ENCODE data around the gene EVC2. TPM values are rescaled to one million over a fixed set of nuclear protein-coding genes. Genes with fewer than 3 reads are reported as not detected.

EVC2 gene
- total RNA-seq, 1 experiment from 2014 or later = 7.8 TPM

GRCh38 chr4:5721923-5722322 is 13.6 kb upstream of the EVC2 start:
- Mint-ChIP-seq H3K9me3 (peaks cover 0 to 2% of the 10 kb centered on the region in 2 experiments; a peak in 2 of 5 replicates), H3K4me3 (no peak overlapping the region), H3K27me3 (ENCODE audit: low read depth) (no peaks in the 10 kb centered on the region), H3K4me1 (peaks cover 12% of the 10 kb centered on the region in 2 experiments), H3K27ac (no peak overlapping the region), H3K36me3 (ENCODE audit: insufficient read depth in 1 of 3, low read depth in 3 of 3) (peaks cover 15 to 21% (median 18%) of the 10 kb centered on the region in 3 experiments; a peak in 5 of 7 replicates)
- TF ChIP-seq, protein P1, sequence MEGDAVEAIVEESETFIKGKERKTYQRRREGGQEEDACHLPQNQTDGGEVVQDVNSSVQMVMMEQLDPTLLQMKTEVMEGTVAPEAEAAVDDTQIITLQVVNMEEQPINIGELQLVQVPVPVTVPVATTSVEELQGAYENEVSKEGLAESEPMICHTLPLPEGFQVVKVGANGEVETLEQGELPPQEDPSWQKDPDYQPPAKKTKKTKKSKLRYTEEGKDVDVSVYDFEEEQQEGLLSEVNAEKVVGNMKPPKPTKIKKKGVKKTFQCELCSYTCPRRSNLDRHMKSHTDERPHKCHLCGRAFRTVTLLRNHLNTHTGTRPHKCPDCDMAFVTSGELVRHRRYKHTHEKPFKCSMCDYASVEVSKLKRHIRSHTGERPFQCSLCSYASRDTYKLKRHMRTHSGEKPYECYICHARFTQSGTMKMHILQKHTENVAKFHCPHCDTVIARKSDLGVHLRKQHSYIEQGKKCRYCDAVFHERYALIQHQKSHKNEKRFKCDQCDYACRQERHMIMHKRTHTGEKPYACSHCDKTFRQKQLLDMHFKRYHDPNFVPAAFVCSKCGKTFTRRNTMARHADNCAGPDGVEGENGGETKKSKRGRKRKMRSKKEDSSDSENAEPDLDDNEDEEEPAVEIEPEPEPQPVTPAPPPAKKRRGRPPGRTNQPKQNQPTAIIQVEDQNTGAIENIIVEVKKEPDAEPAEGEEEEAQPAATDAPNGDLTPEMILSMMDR (conservative IDR thresholded peaks at IDR 0.05) = no peak
- Histone ChIP-seq H4K20me1 (ENCODE audit: control insufficient read depth, insufficient read depth, insufficient read length) (no peaks in the 10 kb centered on the region), H3K23ac (ENCODE audit: insufficient read length, low read depth, low read length) (no peak overlapping the region), H3K4me2 (ENCODE audit: insufficient read depth, insufficient read length, low read length) (no peak overlapping the region), H3K56ac (ENCODE audit: insufficient read length, low read depth, low read length) (no peak overlapping the region), H3K79me1 (ENCODE audit: insufficient read depth, low read depth, low read length, poor library complexity, severe bottlenecking) (no peaks in the 10 kb centered on the region), H3K4me1 (ENCODE audit: insufficient read depth, low read length) (no peaks in the 10 kb centered on the region), H3K27ac (ENCODE audit: insufficient read length, low read depth, low read length) (no peak overlapping the region), H3K18ac (ENCODE audit: insufficient read length, low read depth, low read length) (no peak overlapping the region), H2AFZ (ENCODE audit: low read length) (no peak overlapping the region), H2AK5ac (ENCODE audit: insufficient read length, low read length) (no peak overlapping the region), H3K27me3 (ENCODE audit: insufficient read depth, low read length) (no peaks in the 10 kb centered on the region), H3K23me2 (ENCODE audit: insufficient read length, low read depth, low read length, poor library complexity, severe bottlenecking) (no peaks in the 10 kb centered on the region), H3K4ac (ENCODE audit: low read depth, low read length) (no peak overlapping the region), H2BK5ac (ENCODE audit: insufficient read length, low read length) (no peak overlapping the region), H2BK12ac (ENCODE audit: insufficient read length, low read depth, low read length) (no peak overlapping the region), H3K9ac (ENCODE audit: extremely low read depth, insufficient read length, low read length) (no peak overlapping the region), H4K91ac (ENCODE audit: insufficient read length, low read depth, low read length) (no peak overlapping the region), H2BK120ac (ENCODE audit: low read depth, low read length, poor library complexity, severe bottlenecking) (no peak overlapping the region), H3K9me3 (ENCODE audit: control insufficient read depth, low read depth, low read length) (no peaks in the 10 kb centered on the region), H3K79me2 (ENCODE audit: insufficient read depth, low read length) (no peaks in the 10 kb centered on the region), H2BK15ac (ENCODE audit: low read depth, low read length) (no peak overlapping the region), H4K8ac (replicated peaks; ENCODE audit: insufficient read length, low read depth, low read length) (no peak overlapping the region), H3K14ac (ENCODE audit: insufficient read depth, low read length) (no peak overlapping the region), H3T11ph (ENCODE audit: low read length) (no peak overlapping the region), H2BK20ac (ENCODE audit: low read depth, low read length, poor library complexity, severe bottlenecking) (no peak overlapping the region), H4K5ac (ENCODE audit: insufficient read length, low read depth, low read length) (no peak overlapping the region)
- DNase-seq = no peak
- WGBS (ENCODE audit: extremely low coverage, insufficient read length, low lambda C conversion rate) = no CpG with 5 or more reads among the region's 5 CpGs
